ENCODE results near the gene GZMB.

The GZMB gene

DNA sequence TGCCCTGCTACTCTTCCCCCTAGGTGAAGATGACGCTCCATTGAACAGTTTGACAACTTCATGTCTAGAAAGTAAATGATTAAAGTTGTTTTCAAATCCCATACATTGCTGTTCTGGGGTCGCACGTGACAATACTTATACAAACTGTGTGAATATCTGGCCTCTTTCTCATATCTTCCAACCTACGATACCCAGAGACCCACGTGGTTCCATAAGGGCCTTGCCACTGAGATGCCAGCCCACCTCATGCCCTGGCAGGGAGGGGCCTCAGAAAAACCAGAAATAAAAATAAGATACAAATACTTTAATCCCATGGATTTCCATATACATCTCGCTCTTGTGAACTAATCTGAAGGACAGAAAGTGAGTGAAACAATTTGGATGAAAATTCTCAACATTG is 4.5 kb downstream of the GZMB start:
- ATAC-seq: no peak
- TF ChIP-seq ESRRG (CRISPR knock-in tag; IDR thresholded peaks at IDR 0.05): no peak
- no peak for TF ChIP-seq ARNTL (CRISPR knock-in tag; IDR thresholded peaks at IDR 0.05; ENCODE audit: borderline replicate concordance, low read depth)
- TF ChIP-seq ZNF565 (CRISPR knock-in tag; conservative IDR thresholded peaks at IDR 0.05; ENCODE audit: low read depth): no peak
- TF ChIP-seq RARB (CRISPR knock-in tag; IDR thresholded peaks at IDR 0.05): no peak
- no peak for TF ChIP-seq CSDC2 (CRISPR knock-in tag; IDR thresholded peaks at IDR 0.05)
- TF ChIP-seq ZNF70 (CRISPR knock-in tag; IDR thresholded peaks at IDR 0.05): no peak
- no peak for TF ChIP-seq TOX (CRISPR knock-in tag; IDR thresholded peaks at IDR 0.05; ENCODE audit: borderline replicate concordance)
- no peak for TF ChIP-seq OSR1 (CRISPR knock-in tag; IDR thresholded peaks at IDR 0.05)
- TF ChIP-seq, protein P1, sequence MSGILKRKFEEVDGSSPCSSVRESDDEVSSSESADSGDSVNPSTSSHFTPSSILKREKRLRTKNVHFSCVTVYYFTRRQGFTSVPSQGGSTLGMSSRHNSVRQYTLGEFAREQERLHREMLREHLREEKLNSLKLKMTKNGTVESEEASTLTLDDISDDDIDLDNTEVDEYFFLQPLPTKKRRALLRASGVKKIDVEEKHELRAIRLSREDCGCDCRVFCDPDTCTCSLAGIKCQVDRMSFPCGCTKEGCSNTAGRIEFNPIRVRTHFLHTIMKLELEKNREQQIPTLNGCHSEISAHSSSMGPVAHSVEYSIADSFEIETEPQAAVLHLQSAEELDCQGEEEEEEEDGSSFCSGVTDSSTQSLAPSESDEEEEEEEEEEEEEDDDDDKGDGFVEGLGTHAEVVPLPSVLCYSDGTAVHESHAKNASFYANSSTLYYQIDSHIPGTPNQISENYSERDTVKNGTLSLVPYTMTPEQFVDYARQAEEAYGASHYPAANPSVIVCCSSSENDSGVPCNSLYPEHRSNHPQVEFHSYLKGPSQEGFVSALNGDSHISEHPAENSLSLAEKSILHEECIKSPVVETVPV (CRISPR knock-in tag; IDR thresholded peaks at IDR 0.05): no peak
- no peak for TF ChIP-seq TCF4 (CRISPR knock-in tag; IDR thresholded peaks at IDR 0.05; ENCODE audit: borderline replicate concordance)
- no peak for TF ChIP-seq ZFP30 (CRISPR knock-in tag; IDR thresholded peaks at IDR 0.05)

DNA sequence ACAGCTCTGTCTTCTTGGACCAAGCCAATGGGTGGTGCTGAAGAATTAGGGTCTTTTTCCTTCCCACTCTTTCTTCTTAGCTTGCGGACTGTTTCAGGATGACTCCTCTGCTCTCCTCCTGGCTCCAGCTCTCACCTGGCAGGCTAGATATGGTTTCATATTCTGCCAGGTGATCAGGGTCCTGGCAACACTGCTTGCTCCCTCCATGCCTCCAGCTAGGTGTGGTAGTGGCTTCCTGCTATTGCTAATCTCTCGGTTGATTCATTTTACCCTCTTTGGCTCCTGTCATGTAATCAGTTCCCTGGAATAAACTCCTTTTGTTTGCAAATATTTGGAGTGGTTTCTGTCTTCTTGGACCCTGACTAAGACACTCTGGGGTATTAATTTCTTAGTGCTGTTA is 20.2 kb downstream of the GZMB start:
- ATAC-seq: no peak
- TF ChIP-seq ISL1 (CRISPR knock-in tag; IDR thresholded peaks at IDR 0.05) (no peak), CSDC2 (CRISPR knock-in tag; IDR thresholded peaks at IDR 0.05) (no peak), ZNF565 (CRISPR knock-in tag; conservative IDR thresholded peaks at IDR 0.05; ENCODE audit: low read depth) (no peak), ARNTL (CRISPR knock-in tag; IDR thresholded peaks at IDR 0.05; ENCODE audit: borderline replicate concordance, low read depth) (no peak)
- TF ChIP-seq, protein P2, sequence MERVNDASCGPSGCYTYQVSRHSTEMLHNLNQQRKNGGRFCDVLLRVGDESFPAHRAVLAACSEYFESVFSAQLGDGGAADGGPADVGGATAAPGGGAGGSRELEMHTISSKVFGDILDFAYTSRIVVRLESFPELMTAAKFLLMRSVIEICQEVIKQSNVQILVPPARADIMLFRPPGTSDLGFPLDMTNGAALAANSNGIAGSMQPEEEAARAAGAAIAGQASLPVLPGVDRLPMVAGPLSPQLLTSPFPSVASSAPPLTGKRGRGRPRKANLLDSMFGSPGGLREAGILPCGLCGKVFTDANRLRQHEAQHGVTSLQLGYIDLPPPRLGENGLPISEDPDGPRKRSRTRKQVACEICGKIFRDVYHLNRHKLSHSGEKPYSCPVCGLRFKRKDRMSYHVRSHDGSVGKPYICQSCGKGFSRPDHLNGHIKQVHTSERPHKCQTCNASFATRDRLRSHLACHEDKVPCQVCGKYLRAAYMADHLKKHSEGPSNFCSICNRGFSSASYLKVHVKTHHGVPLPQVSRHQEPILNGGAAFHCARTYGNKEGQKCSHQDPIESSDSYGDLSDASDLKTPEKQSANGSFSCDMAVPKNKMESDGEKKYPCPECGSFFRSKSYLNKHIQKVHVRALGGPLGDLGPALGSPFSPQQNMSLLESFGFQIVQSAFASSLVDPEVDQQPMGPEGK (CRISPR knock-in tag; IDR thresholded peaks at IDR 0.05; ENCODE audit: borderline replicate concordance): no peak
- TF ChIP-seq, protein P3, sequence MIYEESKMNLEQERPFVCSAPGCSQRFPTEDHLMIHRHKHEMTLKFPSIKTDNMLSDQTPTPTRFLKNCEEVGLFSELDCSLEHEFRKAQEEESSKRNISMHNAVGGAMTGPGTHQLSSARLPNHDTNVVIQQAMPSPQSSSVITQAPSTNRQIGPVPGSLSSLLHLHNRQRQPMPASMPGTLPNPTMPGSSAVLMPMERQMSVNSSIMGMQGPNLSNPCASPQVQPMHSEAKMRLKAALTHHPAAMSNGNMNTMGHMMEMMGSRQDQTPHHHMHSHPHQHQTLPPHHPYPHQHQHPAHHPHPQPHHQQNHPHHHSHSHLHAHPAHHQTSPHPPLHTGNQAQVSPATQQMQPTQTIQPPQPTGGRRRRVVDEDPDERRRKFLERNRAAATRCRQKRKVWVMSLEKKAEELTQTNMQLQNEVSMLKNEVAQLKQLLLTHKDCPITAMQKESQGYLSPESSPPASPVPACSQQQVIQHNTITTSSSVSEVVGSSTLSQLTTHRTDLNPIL (CRISPR knock-in tag; IDR thresholded peaks at IDR 0.05; ENCODE audit: low read depth): no peak
- TF ChIP-seq, protein P4, sequence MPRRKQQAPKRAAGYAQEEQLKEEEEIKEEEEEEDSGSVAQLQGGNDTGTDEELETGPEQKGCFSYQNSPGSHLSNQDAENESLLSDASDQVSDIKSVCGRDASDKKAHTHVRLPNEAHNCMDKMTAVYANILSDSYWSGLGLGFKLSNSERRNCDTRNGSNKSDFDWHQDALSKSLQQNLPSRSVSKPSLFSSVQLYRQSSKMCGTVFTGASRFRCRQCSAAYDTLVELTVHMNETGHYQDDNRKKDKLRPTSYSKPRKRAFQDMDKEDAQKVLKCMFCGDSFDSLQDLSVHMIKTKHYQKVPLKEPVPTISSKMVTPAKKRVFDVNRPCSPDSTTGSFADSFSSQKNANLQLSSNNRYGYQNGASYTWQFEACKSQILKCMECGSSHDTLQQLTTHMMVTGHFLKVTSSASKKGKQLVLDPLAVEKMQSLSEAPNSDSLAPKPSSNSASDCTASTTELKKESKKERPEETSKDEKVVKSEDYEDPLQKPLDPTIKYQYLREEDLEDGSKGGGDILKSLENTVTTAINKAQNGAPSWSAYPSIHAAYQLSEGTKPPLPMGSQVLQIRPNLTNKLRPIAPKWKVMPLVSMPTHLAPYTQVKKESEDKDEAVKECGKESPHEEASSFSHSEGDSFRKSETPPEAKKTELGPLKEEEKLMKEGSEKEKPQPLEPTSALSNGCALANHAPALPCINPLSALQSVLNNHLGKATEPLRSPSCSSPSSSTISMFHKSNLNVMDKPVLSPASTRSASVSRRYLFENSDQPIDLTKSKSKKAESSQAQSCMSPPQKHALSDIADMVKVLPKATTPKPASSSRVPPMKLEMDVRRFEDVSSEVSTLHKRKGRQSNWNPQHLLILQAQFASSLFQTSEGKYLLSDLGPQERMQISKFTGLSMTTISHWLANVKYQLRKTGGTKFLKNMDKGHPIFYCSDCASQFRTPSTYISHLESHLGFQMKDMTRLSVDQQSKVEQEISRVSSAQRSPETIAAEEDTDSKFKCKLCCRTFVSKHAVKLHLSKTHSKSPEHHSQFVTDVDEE (CRISPR knock-in tag; IDR thresholded peaks at IDR 0.05): no peak

DNA sequence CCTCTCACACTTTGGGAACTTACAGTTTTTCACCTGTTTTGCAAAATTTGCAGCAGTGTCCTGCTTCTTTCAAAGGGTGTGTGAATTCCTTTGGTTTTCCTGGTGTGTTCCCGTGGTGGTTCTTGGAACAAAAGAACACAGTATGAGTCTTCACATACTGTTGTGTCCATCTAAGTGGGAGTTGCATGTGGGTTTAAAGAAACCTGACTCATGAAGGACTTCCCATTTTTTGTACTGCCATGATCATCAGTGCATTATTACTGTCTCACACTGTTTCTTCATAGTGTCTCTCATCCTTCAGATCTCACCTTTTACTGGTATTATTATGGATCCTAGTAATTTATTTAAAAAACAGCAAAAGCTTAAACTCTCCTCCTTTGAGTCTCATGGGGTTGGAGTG is 20.7 kb downstream of the GZMB start:
- ATAC-seq: no peak
- TF ChIP-seq, protein P4 (CRISPR knock-in tag; IDR thresholded peaks at IDR 0.05): no peak
- TF ChIP-seq, protein P5, sequence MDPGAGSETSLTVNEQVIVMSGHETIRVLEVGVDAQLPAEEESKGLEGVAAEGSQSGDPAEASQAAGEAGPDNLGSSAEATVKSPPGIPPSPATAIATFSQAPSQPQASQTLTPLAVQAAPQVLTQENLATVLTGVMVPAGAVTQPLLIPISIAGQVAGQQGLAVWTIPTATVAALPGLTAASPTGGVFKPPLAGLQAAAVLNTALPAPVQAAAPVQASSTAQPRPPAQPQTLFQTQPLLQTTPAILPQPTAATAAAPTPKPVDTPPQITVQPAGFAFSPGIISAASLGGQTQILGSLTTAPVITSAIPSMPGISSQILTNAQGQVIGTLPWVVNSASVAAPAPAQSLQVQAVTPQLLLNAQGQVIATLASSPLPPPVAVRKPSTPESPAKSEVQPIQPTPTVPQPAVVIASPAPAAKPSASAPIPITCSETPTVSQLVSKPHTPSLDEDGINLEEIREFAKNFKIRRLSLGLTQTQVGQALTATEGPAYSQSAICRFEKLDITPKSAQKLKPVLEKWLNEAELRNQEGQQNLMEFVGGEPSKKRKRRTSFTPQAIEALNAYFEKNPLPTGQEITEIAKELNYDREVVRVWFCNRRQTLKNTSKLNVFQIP (CRISPR knock-in tag; IDR thresholded peaks at IDR 0.05; ENCODE audit: borderline replicate concordance, low read depth): no peak
- TF ChIP-seq TOX (CRISPR knock-in tag; IDR thresholded peaks at IDR 0.05; ENCODE audit: borderline replicate concordance): no peak
- TF ChIP-seq OSR1 (CRISPR knock-in tag; IDR thresholded peaks at IDR 0.05): no peak
- no peak for TF ChIP-seq ZNF565 (CRISPR knock-in tag; conservative IDR thresholded peaks at IDR 0.05; ENCODE audit: low read depth)
- TF ChIP-seq ZFP30 (CRISPR knock-in tag; IDR thresholded peaks at IDR 0.05): no peak
- no peak for TF ChIP-seq ISL1 (CRISPR knock-in tag; IDR thresholded peaks at IDR 0.05)
- no peak for TF ChIP-seq SNAI2 (CRISPR knock-in tag; IDR thresholded peaks at IDR 0.05)
- no peak for TF ChIP-seq PPARA (CRISPR knock-in tag; IDR thresholded peaks at IDR 0.05; ENCODE audit: borderline replicate concordance)
- no peak for TF ChIP-seq ESRRG (CRISPR knock-in tag; IDR thresholded peaks at IDR 0.05)
- no peak for TF ChIP-seq ZNF70 (CRISPR knock-in tag; IDR thresholded peaks at IDR 0.05)
- no peak for TF ChIP-seq BACH2 (CRISPR knock-in tag; IDR thresholded peaks at IDR 0.05; ENCODE audit: borderline replicate concordance)
- no peak for TF ChIP-seq TCF4 (CRISPR knock-in tag; IDR thresholded peaks at IDR 0.05; ENCODE audit: borderline replicate concordance)
- TF ChIP-seq ZC3H10 (CRISPR knock-in tag; IDR thresholded peaks at IDR 0.05): no peak
- no peak for TF ChIP-seq ARNTL (CRISPR knock-in tag; IDR thresholded peaks at IDR 0.05; ENCODE audit: borderline replicate concordance, low read depth)
- no peak for TF ChIP-seq CSDC2 (CRISPR knock-in tag; IDR thresholded peaks at IDR 0.05)
